OCI-LY7 (cell line): ENCODE results near the gene ARHGEF4.

Experiments used
- EZH2phosphoT487 ChIP-seq: fragments of 200-600 bp; sonication (generic); IDR thresholded peaks from 2 replicates; pipeline ENCODE4 v1.6.1; 2018; ENCODE audit warnings: low read depth, borderline replicate concordance, mild to moderate bottlenecking, mixed run types, antibody characterized with exemption, low read length, moderate library complexity, mixed read lengths
- TF ChIP-seq, protein P1 (sequence below): fragments of 200-600 bp; sonication (generic); conservative IDR thresholded peaks from 2 replicates; pipeline ENCODE4 v1.5.1; 2014; ENCODE audit warnings: mild to moderate bottlenecking, antibody characterized with exemption, low read length, moderate library complexity, mixed read lengths

DNA sequence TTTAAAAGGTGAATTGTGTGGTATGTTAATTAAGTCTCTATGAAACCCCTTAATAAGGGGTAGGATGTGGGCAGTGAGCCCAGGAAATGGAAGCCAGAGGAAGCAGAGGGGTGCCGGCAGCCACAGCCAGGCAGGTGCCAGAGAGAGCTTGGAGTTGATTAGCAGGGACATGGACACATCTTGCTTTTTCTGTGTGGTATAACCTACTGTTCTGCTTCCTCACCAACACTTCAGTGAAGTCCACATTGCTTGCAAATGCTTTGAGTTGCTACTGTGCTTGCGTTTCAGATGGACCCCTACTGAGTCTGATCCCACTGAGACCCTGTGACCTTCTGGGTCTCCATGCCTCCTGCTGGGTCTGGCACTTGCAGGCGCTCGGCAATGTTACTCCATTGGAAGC is 30.3 kb upstream of the ARHGEF4 start:
- TF ChIP-seq, protein P1, sequence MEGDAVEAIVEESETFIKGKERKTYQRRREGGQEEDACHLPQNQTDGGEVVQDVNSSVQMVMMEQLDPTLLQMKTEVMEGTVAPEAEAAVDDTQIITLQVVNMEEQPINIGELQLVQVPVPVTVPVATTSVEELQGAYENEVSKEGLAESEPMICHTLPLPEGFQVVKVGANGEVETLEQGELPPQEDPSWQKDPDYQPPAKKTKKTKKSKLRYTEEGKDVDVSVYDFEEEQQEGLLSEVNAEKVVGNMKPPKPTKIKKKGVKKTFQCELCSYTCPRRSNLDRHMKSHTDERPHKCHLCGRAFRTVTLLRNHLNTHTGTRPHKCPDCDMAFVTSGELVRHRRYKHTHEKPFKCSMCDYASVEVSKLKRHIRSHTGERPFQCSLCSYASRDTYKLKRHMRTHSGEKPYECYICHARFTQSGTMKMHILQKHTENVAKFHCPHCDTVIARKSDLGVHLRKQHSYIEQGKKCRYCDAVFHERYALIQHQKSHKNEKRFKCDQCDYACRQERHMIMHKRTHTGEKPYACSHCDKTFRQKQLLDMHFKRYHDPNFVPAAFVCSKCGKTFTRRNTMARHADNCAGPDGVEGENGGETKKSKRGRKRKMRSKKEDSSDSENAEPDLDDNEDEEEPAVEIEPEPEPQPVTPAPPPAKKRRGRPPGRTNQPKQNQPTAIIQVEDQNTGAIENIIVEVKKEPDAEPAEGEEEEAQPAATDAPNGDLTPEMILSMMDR = no peak
- no peak for TF ChIP-seq EZH2phosphoT487
